HG02763 (cell line): Measurements from ENCODE around the gene CCL19.

Experiments
- ATAC-seq: cut with Tn5 transposase; IDR thresholded peaks from one replicate; pipeline ENCODE4 v1.9.1; 2021; ENCODE audit warnings: mild to moderate bottlenecking, moderate library complexity; ENCODE audit not compliant: unreplicated experiment

The CCL19 gene

DNA sequence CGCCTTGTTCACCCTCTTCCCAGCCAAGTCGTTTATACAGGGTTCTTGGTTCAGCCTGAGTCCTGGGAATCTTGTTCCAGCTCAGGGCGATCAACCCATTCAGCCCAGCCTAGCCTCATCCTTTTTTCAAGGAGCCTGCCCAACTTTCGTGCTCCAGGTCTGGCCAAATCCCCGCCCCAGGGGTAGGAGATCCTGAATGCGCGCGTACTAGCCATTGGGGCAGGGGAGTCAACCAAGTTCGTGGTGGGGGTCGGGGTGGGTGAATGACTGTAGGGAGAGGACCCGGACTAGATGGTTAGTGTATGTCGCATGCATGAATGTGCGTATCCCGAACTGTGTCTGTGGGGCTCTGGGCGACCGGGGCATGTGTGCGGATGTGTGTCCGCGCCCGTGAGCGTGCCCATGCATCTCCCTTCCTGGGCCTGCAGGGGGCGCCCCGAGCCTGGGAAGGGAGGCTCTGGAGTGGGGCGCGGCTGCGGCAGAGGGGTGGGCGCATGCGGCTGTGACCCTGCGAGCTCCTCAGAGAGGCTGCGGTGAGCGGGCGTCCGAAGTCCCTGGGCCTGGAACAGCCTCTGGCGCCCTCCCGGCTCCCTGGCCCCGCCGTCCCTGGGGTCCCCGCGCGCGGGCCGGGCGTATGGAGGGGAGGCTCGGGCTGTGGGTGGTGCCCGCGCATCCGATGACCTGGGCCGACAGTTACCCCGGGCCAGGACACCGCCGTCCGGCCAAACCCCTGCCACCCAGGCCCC lies 10.1 kb upstream of the CCL19 start:
- no peak for ATAC-seq

DNA sequence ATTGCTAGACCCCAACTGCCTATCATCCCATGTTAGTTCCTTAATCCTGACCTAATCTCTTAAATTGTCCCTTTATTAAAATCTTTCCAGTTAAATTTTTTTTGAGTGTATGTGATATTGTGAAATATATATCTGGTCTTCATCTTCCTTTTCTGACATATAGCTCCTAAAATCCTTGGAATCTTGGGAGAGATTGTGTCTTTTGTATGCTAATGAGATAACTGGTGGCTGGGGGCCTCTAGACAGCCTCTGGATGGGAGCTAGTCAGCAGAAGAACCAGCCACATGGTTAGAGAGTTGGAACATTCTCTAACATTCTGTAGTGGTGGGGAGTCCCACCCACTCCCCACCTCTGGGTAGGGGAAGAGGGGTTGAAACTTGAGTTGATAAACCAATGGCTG lies 3.7 kb upstream of the CCL19 start:
- ATAC-seq, result no peak

DNA sequence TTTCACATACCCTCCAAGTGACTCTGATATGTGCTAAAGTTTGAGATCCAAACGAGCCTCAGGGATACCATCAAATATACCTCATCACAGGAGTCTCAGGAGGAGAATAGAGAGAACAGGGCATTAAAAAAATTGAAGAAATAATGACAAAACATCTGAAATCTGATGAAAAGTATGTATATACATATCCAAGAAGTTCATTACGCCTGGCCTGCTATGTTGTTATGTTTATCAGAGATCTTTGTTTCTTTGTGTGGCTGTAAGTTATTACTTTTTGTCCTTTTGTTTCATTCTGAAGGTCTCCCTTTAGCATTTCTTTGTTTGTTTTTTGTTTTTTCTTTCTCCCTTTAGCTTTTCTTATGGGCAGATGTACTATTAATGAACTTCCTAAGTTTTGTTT lies 2.5 kb upstream of the CCL19 start:
- no peak for ATAC-seq

DNA sequence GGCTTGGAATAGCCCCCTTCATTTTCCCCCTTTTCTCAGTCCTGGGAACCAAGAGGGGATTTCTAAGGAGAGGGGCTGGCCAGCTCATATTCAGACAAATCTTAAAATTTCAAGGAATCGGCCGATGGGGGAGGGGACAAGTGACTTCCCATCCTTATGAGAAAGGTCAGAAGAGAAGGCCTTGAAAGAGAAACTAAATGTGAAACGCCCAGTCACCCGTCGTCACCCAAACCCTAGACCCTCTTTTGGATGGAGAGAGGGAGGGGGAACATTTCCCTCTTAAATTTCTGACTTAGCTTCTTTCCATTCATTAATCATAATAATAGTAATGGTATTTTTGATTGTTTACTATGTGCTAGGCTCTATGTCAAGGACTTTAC lies 850 bp upstream of the CCL19 start:
- ATAC-seq, result no peak

DNA sequence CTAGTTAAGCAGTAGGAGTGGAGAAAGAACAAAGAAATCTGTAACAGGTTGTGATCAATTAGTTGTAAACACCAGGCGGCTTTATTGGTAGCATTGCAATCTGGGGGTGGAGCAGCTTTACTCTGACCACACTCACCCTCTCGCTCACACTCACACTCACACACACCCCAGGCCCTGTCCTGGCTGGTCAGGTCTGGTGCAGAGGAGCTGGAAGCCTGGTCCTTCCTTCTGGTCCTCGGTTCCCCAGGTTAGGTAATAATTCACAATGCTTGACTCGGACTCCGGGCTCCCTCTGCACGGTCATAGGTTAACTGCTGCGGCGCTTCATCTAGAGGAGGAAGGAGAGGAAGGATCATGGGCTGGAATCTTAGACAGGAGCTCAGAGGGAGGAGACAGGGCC lies 1.6 kb downstream of the CCL19 start:
- no peak for ATAC-seq

DNA sequence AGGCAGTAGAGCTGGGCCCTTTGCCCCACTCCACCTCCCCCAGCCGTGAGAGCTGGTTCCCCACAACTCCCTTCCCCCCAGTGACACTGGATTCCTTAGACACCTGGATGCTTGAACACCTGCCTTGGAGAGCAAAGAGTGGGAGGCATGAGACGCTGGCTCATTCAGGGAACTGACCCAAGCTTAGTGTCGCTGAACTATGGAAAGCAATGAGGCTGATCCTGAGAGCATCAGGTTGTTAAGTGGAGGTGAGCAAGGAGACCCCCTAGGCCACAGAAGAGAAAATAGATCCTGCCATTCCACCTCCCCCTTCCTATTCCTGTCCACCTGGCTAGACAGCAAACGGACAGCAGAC lies 2.0 kb downstream of the CCL19 start:
- ATAC-seq, result no peak

DNA sequence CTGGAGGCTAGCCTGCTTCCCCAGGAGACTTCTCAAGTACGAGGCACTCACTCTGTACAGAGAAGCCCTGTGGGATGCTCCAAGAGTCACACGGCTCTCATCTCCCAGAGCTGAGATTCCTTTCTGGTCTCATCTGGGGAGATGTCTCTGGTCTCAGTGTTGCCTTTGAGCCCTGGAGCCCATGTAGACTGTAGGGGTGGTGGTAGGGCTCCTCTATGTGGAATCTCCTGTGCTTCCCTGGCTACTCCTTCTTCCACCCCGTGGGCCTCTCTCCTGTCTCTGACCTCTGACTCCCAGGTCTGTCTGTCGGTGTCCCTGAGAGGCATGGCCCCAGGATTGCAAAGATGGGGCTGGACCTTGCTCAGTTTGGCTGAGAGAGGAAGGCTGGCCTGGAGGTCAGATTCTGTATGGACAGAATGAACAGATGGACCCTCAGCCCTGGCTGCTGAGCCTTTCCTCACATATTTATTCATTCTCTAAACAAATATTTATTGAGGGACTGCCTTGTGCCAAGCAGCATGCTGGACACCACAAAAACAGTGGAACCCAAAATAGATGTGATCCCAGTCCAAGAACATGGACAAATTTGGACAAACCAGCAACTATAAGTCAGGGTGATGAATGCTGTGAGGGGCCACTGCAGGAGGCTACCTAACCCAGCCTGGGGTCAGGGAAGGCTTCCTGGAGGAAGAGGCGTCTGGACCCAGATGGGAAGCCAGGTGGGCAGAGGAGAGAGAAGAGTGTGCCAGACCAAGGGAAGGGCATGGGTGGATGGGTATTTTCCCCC lies 2.6 kb downstream of the CCL19 start:
- no peak for ATAC-seq

DNA sequence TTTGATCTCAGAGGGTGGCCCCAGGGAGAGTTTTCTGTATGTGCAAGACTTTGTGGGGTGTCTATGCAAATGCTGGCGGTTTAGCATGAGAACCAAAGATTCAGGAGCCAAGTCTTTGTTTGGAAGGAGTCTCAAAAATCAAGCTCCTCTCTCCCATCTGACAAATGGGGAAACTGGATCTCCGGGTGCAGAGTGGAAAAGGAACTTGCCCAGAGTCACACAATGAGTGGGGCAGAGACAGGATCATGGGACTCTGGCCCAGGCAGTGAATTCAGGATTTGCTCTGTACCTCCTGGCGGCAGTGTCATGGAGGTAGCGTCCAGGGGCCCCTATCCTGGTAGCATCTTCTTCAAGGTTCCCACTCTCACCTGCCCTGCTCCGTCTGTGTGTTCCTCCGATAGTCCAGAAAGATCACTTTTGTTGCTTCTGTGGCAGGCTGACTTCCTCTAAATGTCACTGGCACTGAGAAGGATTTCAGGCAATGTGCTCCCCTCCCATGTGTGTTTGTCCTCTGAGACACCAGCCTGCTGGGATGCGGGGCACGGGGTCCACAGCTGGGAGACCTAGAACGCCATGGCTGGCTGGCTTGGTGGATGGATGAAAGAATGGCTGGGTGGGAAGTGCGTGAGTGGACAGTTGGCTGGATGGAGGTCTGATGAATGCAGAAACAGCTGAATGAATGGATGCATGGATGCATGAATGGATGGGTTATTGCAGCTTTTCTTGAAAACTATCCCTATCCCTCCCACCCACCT lies 3.6 kb downstream of the CCL19 start:
- no peak for ATAC-seq

DNA sequence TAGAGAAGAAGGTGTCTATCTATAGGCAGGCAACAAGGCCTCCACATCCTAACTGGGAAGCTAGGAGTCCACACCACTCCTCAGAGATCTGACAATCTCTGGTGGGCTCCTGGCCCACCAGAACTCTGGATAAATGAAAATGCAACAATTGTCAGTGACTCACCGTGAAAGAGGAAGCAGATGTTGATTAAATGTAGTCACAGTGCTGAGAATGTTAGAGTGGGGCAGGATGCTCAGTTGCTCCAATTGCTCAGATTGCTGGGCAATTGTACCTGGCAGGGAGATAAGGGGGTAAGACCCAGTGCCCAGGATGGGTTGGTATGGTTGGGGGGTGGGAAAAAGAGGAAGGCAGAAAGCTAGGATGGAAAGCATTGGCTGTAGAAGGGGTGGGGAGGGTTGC lies 4.3 kb downstream of the CCL19 start:
- ATAC-seq, result no peak

DNA sequence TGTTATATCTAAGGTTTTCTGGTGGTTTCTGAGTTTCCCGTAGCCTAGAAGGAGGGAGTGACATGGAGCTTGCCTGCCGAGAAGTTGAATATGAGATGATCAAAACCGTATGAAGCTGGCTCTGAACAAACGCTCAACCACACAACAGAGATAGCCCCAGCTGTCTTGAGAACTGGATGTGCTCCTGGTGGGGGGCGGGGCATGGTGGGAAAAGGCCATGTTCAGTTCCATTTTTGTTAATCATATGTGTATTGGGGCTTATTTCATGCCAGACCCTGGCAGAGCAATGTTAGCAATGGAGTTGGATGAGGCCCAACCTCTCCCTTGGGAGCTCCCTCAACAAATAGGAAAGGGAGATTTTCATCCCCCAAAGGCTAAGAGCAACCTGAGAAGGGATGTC lies 4.8 kb downstream of the CCL19 start:
- no peak for ATAC-seq

DNA sequence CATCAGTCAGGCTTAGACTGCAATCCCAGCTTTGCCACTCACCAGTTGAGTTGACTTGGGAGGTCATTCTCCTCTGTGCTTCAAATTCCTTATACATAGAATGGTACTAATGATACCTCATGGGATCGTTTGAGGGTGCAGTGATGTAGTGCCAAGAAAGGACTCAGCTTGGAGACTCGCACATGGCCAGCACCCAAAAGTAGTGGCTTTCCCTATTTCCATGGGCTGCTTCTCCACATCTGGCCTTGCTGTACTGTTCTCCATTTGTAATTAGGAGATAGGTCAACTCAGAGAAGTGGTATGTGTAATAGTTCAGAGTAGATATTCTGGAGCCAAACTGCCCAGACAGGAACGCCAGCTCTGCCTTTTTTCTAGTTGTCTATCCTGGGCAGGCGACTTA lies 5.5 kb downstream of the CCL19 start:
- ATAC-seq, result no peak

DNA sequence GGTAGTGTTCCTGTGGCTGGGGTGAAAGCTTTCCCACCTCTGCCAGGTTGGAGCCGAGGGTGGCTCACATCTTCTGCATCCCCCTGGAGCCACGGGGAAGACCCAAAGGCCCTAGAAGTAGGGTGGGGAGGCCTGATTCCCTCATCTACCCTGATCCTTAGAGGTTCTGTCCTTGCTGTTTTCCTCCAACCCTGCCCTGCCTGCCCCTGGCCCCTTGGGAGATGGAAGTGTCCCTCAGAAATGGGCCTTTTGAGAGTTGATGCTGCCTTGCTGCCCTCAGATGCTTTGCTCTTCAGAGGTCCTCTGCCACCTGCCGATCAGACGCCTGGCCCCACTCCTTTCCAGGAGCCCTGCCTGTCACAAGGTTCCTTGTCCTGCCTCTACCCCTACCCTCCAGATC lies 6.3 kb downstream of the CCL19 start:
- no peak for ATAC-seq

DNA sequence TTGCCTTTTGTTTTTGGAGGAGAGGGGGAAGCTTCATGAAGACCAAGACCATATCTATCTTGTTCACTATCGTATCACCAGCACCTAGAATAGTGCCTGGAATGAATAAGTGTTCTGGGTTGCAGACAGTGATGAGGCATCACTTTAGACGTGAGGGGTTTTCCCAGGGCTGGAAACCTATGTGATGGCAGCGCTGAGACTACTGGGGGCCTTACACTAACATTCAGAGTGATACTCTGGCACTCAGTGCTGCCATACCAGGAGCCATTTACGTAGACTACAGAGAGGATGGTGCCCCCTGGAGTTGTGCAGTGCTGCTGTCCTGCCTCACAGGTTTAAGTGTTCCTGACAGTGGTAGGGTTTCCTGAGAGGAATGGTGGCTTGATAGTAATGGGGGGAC lies 6.9 kb downstream of the CCL19 start:
- ATAC-seq, result no peak

DNA sequence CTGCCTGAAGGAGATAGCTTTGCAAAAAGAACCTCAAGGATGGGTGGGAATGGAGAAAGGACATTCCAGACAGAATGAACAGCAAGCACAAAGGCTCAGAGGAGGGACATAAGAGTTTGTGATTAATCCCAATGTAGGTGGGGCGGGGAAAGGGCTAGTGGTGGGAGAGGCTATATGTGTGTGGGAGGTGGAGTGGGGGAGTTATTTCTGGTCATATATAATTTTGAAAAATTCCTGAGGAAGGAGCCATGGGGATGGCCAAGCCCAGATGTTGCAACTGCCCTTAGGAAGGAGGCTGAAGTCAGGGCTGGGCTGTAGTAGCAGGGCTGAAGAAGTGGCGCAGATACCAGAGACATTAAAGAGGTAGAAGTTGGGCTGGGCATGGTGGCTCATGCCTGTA lies 15.2 kb downstream of the CCL19 start:
- ATAC-seq, result no peak

DNA sequence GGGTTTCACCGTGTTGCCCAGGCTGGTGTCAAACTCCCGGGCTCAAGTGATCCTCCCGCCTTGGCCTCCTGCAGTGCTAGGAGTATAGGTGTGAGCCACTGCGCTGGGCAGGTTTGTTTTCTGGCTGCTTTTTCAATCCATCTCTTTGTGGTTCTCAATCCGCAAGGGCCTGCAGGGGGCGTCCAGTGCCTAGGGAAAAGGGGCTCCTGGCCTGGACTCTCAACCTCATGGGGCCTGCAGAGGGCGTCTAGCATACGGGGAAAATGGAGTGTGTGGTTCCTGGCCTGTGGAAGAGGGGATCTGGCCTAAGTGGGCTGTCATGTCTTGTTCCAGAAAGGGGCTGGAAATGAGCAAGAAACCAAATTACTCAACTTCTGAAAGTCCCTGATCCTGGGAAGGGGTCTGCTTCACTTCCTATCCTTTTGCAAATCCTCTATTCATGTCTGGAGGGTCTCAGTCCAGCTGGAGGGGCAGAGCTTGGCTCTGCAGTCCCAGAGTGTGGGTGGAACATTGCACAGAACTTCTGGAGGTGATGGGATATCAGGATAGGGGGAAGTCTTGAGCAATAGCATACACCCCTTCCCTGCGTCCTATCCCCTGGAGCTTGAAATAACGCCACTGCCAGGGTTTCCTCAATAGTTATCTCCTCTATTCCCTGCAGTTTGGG lies 15.9 kb downstream of the CCL19 start:
- no peak for ATAC-seq

DNA sequence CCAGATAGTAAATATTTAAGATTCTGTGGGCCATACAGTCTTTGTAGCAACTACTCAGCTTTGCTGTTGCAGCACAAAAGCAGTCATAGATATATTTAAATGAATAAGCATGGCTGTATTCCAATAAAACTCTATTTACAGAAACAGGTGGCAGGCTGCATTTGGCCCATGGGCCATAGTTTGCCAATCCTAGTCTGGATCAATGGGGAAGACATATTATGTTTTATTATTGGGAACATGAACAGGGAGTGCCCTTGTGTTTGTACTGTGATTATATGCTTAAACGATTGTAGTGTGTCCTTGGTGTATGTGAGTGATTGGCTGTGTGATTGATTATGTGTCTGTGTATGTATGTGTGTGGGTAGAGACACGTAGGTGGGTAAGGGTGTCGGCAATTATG lies 16.6 kb downstream of the CCL19 start:
- no peak for ATAC-seq

DNA sequence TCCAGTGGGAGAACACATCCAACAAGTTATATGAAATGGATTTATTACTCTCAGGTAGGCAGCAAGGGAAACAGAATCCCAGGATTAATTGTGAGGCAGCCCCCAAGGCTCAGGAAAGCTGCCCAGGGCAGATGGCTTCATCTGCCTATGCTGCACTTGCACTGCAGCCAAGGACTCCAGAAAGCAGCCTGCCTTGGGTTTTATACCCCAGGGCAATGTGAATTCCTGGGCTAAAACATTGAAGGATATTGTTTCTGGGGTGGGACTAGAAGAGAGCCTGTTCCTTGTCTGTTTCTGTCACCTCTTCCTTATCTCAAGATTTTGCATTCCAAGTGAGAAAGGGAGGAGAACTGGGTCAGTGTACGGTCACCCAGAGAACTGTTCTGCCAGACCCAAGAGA lies 19.8 kb downstream of the CCL19 start:
- ATAC-seq, result no peak

DNA sequence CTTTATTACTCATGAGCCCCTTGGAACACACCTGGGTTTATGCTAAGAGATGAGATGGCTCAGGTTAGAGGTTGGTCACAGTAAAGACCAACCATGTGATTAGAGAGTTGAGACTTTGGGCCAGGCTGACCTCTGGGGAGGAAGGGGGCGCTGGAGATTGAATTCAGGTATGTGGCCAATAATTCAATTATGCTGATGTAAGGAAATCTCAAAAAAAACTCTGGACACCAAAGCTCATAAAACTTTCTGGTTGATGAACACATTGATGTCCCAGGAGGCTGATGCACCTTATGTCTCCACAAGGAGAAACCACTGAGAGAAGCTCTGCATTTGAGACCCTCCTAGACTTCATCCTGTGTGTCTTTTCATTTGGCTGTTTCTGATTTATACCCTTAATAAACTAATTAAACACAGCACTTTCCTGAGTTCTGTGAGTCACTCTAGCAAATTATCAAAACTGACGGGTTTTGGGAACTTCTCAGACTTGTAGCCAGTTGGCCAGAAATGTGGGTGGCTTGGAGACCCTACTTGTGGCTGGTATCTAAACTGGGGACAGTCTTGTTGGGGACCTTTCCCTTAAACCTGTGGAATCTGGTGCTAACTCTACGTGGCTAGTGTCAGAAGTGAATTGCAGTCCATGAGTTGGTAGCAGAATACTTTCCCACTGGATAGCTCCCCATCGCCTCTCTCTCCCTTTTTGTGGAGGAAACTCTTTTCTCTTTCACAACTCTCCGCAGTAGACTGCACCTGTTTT lies 21.1 kb downstream of the CCL19 start:
- no peak for ATAC-seq

DNA sequence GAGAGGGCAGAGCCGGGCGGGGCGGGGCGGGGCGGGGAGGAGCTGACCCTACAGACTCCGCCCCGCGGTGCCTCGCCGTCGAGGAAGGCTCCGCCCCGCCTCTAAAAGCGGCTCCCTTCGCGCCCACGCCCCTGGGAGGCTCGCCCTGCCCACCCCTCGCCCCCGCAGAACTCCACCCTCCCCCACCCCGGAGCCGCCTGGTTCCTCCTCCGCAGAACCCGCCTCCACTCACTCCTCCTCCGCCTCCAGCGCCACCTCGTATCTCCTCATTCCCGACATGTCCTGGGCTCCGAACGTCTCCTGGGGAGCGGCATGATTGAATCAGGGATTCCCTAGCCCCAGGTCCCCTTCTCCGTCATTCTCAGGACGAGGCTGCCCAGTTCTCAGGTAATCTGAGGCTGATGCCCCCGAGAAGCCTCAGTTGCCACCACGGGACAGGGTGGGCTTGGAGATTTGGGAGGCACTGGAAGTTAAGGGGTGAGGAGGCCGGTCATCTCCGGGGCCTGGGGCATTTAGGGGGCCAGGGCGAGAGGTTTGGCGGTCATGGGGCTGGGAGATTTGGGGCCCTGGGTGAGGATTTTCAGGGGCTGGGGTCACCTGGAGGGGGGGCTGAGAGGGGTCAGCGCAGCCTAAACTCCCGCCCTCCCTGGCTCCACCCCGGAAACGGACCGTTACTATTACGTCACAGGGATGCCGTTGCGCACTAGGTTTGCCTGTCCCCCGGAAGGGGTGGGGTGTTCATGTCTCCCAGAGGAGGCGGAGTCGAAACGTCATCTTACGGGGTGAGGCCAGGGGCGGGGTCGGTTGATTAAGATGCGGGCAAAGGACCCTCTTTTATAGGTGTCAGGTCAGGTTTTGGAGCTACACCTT lies 25.5 kb downstream of the CCL19 start:
- ATAC-seq, result peak; percentile 58

DNA sequence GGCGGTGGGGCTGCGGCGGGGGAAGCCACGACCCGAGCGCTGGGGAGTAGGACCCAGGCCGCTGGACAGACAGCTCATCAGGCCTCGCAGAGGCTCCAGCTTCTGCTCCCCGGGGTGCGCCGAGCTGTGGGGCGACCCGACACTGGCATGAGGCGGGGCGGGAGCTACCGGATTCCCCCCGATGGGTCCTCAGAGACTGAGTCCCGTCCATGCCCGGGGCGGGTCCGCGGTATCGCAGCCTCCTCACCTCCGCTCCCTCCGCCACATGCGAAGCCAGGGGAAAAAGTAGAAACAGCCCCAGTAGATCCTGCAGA lies 26.1 kb downstream of the CCL19 start:
- ATAC-seq, result peak; percentile 21
